ENCODE measurements around the gene NKAIN2.
"Not testable (repeated sequence)": the region's sequence is repeated elsewhere in the genome, so short reads cannot be mapped to it uniquely, and the experiment has no call there.

The NKAIN2 gene

GRCh38 chr6:124205921-124206320 is 402.3 kb downstream of the NKAIN2 start:
- DNase-seq (ENCODE audit: low read depth) = no peak

DNA sequence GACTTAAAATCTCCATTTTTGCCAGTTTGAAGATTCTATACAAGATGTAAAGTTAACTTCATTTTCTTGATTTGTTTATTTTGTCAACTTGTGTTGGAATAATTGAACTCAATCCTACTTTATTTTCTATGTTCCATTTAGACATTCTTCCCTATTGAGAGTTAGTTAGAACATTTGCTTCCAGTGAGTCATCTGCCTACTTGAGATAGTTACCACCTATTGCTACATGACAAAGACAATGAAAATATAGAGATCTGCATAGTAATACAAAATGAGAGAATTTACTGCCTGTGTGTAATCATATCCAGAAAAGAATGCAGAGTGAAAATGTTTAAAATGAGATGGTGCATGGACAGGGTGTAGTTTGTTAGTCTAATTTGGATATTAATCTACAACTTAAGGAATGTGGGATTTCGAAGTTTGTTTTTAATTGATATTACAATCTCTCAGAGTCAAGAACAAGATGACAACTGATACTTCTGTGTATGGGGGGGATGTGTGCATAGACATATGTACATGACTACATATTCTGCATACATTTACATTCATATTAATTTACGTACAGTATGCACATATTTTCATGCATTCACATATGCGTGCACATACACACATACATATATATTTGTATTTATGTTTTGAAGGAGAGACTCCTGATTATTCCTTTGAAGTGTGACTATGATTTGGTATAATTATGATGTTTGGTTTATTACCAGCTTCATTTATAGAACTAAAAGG is 420.1 kb downstream of the NKAIN2 start:
- no peak for DNase-seq (ENCODE audit: low read depth)

DNA sequence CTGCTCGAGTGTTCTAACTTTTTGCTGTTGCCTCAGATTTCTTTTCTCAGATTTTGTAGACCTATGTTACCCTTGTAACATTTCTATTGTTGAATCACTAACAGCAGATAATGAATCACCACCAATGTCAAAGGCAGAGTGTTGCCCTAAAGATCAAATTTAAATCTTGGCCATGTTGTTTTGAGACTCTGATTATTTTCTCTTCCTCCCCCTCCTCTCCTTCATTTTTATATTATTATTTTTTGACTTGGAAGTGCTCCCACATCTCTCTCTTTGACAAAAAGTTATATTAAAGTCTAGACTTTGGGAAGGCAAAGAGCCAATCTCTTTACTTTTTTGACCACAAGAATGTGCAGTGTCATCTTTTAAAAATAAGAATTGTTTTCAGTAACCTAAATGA is 422.7 kb downstream of the NKAIN2 start:
- no peak for DNase-seq (ENCODE audit: low read depth)

GRCh38 chr6:124233221-124233620 is 429.6 kb downstream of the NKAIN2 start:
- DNase-seq (ENCODE audit: low read depth) = no peak

GRCh38 chr6:124234801-124235200 is 431.1 kb downstream of the NKAIN2 start:
- no peak for DNase-seq (ENCODE audit: low read depth)

- no peak for DNase-seq (ENCODE audit: low read depth)
Measured at GRCh38 chr6:124237911-124238310, 434.2 kb downstream of the NKAIN2 start.

- DNase-seq (ENCODE audit: low read depth) = not testable (repeated sequence)
Measured at GRCh38 chr6:124238408-124238807, 434.7 kb downstream of the NKAIN2 start.

- no peak for DNase-seq (ENCODE audit: low read depth)
Measured at GRCh38 chr6:124254941-124255685, 451.4 kb downstream of the NKAIN2 start.

DNA sequence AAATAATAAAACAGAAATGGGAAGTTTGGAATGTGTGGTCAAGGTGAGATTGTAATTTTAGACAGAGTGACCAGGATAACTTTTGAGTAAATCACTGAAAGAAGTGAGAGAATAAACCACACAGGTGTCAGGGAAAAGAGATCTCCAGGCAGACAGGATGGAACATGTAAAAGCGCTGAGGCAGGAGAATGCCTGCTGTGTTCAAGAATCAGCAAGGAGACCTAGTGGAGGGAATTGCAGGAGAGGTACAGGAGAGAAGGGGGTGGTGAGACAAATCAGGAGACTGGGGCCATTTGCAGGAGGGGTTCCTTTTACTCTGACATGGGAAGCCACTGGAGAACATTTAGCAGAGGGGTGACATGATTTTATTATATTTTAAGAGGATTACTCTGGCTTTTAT is 456.7 kb downstream of the NKAIN2 start:
- DNase-seq (ENCODE audit: low read depth) = no peak

GRCh38 chr6:124269733-124270132 is 466.1 kb downstream of the NKAIN2 start:
- DNase-seq (ENCODE audit: low read depth) = no peak

GRCh38 chr6:124273701-124274100 is 470.0 kb downstream of the NKAIN2 start:
- DNase-seq (ENCODE audit: low read depth) = no peak

DNA sequence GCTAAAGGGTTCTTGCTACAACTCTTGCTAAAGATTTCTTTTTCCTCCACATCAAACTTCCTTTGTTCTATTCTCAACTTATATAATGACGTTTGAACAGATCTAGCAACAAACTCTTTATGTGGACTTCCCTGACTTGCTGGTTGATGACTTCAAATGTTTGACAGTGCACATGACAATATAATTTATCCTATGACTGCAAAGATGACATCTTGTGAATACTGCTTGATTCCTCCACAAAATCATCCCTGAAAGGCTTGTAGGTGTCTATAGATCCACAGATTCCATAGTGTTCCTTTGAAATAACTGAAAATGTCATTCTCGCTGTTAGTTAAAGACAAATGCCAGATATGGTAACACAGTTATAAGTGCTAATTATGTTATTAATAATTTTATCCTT is 478.9 kb downstream of the NKAIN2 start:
- DNase-seq (ENCODE audit: low read depth) = no peak

DNA sequence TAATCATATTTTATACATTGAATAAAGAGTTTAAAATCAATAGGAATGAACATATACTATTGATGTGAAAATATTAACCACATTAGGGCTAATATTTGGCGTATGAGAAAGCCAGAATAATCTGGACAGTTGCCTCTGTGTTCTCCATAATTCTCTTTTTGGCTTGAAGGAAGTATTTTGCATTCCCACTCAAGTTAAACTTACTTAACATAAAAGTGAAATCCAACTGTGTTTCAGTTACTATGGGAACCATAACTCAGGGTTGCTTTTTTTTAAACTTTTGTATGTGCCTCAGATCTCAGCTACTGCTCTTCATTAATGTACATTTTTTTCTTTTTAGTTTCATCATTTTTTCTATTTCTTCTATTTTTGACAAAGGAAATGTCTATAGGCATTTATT is 479.8 kb downstream of the NKAIN2 start:
- DNase-seq (ENCODE audit: low read depth) = no peak

GRCh38 chr6:124285146-124285545 is 481.5 kb downstream of the NKAIN2 start:
- no peak for DNase-seq (ENCODE audit: low read depth)

DNA sequence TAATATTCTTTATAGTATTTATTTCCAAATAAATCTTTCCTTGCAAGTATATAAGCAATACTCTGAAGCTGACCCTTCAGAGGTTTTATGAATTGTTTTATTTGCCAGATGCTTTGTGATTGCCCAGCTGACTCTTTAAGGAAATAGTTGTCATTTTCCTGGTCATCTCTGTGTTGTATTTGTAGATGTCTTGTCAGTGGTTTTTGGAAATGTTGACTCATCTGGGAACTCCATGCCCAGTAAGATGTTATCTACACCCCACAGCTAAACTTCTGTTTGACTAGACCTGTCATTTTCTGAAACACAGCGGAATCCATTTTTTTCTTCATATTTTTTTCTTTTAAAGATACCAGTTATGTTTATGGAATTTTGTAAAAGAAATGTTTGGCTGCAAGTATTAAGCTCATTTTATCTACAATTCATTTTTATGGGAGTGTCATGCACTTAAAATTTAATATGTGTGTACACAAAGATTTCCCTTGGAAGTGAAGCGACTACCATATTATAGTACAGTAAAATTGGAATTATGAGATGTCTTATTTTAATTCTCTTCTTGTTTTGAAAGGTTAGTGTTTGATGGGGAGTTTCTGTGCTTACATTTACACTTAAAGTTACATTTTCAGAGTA is 491.0 kb downstream of the NKAIN2 start:
- DNase-seq (ENCODE audit: low read depth) = no peak

GRCh38 chr6:124297507-124297906 is 493.8 kb downstream of the NKAIN2 start:
- DNase-seq (ENCODE audit: low read depth) = no peak

GRCh38 chr6:124298730-124299129 is 495.1 kb downstream of the NKAIN2 start:
- DNase-seq (ENCODE audit: low read depth) = no peak

GRCh38 chr6:124300907-124301306 is 497.2 kb downstream of the NKAIN2 start:
- not testable (repeated sequence) for DNase-seq (ENCODE audit: low read depth)

GRCh38 chr6:124303971-124304370 is 500.3 kb downstream of the NKAIN2 start:
- DNase-seq (ENCODE audit: low read depth) = no peak

DNA sequence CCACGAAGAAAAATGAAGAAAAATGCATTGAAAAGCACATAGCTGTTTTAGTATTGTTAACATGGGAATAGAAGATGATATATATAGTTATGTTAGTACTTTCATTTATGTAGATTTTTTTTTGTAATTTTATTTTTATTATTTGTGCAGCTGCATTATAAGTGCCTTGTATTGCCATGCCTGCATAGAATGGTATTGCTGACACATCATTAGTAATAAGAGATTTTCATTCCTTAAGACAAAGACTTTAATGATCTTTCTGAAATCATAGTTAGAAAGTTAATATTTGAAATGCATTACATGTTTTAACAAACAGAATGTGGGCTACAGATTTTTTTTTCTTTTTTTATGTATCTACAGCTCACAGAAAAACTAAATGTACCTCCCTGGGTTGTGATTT is 506.5 kb downstream of the NKAIN2 start:
- no peak for DNase-seq (ENCODE audit: low read depth)

GRCh38 chr6:124319410-124319809 is 515.7 kb downstream of the NKAIN2 start:
- DNase-seq (ENCODE audit: low read depth) = no peak

GRCh38 chr6:124324237-124324636 is 520.6 kb downstream of the NKAIN2 start:
- no peak for DNase-seq (ENCODE audit: low read depth)

DNA sequence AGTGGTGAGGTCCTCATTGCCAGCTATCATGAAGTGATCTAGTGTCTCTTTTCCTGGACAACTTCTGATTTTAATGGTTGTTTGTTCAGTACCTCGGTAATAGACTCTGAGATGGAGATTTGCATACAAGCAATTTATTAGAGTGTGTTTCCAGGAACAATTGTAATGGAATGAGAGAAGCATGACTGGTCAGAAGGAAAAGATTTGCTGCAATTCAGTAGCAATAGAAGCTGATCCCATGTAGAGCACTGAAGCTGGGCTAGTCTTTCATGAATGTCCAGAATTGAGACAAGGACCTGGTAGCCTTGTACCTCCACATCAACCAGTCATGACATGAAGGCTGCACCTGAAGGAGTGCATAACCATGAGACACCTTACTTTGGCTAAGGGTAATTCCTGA is 526.5 kb downstream of the NKAIN2 start:
- DNase-seq (ENCODE audit: low read depth) = no peak
